VCaP (cell line): Measurements from ENCODE around the gene CATSPER4.

Experiments used
- H3K27ac ChIP-seq: fragments of 450-650 bp; 2 replicates; pipeline ENCODE4 v1.5.1; 2017
- TF ChIP-seq, protein P1 (sequence below): fragments of 450-650 bp; conservative IDR thresholded peaks from 2 replicates; pipeline ENCODE4 v1.5.1; 2017; ENCODE audit warnings: mild to moderate bottlenecking, moderate library complexity

CATSPER4 gene

DNA sequence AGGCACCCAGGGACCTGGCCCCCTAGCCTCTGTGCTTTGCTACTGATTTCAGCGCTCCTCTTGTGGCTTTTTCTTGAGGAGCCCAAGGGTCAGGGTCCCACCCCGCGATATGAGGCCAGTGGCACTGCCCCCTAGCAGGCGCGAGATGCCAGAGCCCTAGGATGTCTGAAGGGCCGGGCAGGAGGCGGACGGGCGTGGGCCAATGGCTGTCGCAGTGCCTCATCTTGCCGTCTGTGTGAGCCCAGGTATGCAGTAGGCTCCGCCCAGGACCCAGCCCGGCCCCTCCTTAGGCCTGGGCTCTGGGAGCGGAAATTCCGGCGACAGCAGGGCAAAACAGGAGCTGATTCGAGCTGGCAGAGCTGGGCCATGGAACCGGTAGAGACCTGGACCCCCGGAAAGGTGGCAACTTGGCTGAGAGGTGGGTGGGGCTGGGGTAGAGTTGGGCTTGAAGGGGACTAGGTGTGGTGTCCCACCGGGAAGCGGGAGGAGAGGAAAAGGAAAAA, 13.2 kb upstream of the CATSPER4 start, which contains the start of gene CNKSR1:
Gene CNKSR1, plus strand, starts transcription at position 310 of the 503 bp plus-strand sequence. Its CDS starts 57 bp downstream, at position 367.
- H3K27ac ChIP-seq, result peak within 1 kb of the TSS; percentile 74
- TF ChIP-seq, protein P1, sequence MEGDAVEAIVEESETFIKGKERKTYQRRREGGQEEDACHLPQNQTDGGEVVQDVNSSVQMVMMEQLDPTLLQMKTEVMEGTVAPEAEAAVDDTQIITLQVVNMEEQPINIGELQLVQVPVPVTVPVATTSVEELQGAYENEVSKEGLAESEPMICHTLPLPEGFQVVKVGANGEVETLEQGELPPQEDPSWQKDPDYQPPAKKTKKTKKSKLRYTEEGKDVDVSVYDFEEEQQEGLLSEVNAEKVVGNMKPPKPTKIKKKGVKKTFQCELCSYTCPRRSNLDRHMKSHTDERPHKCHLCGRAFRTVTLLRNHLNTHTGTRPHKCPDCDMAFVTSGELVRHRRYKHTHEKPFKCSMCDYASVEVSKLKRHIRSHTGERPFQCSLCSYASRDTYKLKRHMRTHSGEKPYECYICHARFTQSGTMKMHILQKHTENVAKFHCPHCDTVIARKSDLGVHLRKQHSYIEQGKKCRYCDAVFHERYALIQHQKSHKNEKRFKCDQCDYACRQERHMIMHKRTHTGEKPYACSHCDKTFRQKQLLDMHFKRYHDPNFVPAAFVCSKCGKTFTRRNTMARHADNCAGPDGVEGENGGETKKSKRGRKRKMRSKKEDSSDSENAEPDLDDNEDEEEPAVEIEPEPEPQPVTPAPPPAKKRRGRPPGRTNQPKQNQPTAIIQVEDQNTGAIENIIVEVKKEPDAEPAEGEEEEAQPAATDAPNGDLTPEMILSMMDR, result peak; percentile 65

DNA sequence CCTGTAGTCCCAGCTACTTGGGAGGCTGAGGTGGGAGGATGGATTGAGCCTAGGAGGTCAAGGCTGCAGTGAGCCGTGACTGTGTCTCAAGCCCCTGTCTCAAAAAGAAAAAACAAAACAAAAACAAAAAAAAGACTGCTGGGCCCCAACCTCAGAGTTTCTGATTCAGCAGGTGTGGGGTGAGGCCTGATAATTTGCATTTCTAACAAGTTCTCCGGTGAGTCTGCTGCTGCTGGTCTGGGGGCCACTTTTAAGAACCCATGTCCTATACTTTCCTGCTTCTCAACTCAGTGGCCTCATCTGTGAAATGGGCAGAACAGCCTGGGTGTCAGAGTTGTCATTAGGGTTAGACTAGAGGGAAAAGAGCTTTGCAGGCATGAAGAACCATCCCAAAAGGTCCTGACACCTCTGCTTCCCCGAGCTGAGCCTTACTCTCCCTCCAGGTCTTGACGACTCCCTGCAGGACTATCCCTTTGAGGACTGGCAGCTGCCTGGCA, 10.3 kb upstream of the CATSPER4 start:
- no peak overlapping the region for H3K27ac ChIP-seq
- TF ChIP-seq, protein P1, result no peak

- no peak overlapping the region for H3K27ac ChIP-seq
- TF ChIP-seq, protein P1, result no peak
These were observed 8.6 kb upstream of the CATSPER4 start for GRCh38 chr1:26181586-26182382.

DNA sequence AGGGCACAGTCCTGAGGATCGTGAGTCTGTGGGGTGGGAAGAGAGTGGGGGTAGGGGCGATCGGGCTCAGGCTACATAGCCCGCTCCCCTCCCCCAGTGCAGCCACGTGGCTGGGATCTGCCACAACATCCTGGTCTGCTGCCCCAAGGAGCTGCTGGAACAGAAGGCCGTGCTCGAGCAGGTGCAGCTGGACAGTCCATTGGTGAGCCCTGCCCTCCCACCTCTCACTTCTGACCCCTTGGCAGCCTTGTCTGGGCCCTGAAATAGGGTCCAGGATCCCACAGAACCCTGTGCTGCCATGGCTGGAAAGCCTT, 8.1 kb upstream of the CATSPER4 start:
- no peak overlapping the region for H3K27ac ChIP-seq

GRCh38 chr1:26184086-26184485, 6.3 kb upstream of the CATSPER4 start:
- TF ChIP-seq, protein P1, result no peak
- no peak overlapping the region for H3K27ac ChIP-seq

More for the DNA sequence above, 8.1 kb upstream of the CATSPER4 start:
- TF ChIP-seq, protein P1, result no peak

DNA sequence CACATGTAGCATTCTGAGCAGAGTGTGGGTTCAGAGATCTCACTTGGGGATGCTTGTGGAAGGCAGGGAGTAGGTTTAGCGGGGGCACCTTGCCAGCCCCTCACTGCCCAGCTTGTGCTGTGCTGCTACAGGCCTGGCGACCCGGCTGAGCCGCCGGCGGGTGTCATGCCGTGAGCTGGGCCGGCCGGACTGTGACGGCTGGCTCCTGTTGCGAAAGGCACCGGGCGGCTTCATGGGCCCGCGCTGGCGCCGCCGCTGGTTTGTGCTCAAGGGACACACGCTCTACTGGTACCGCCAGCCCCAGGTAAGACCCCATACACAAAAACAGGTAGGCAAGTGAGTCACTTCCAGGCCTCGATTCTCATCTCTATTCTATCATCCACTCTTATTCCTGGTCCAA, 5.5 kb upstream of the CATSPER4 start:
- no peak overlapping the region for H3K27ac ChIP-seq
- TF ChIP-seq, protein P1, result no peak

GRCh38 chr1:26187882-26188281, 2.5 kb upstream of the CATSPER4 start:
- H3K27ac ChIP-seq, result no peak overlapping the region
- TF ChIP-seq, protein P1, result no peak
